Type B pancreatic cell (in vitro differentiated cells): ENCODE measurements around the gene KIAA1755. TPM values are rescaled to one million over a fixed set of nuclear protein-coding genes. Genes with fewer than 3 reads are reported as not detected.
A peak's percentile ranks its signal among the peaks of the same experiment; 100 is the strongest.

Experiments
- DNase-seq: peaks from one replicate; pipeline ENCODE4 v3.0.0; 2021; ENCODE audit warnings: mixed read lengths; ENCODE audit not compliant: unreplicated experiment; ENCODE audit errors: extremely low spot score
- H3K27ac Mint-ChIP-seq: 2 replicates; pipeline ENCODE4 v1.8.0; 2021; ENCODE audit warnings: mild to moderate bottlenecking, mixed read lengths
- H3K27me3 Mint-ChIP-seq: 2 replicates; pipeline ENCODE4 v1.8.0; 2021; ENCODE audit warnings: mixed read lengths
- H3K36me3 Mint-ChIP-seq: 2 replicates; pipeline ENCODE4 v1.8.0; 2021; ENCODE audit warnings: mixed read lengths
- H3K4me1 Mint-ChIP-seq: one replicate; pipeline ENCODE4 v1.8.0; 2021; ENCODE audit warnings: mixed read lengths; ENCODE audit not compliant: unreplicated experiment
- H3K4me3 Mint-ChIP-seq: 2 replicates; pipeline ENCODE4 v1.8.0; 2021; ENCODE audit warnings: mild to moderate bottlenecking, mixed read lengths
- H3K9me3 Mint-ChIP-seq: 2 replicates; pipeline ENCODE4 v1.8.0; 2021; ENCODE audit warnings: mixed read lengths
- total RNA-seq: library from RNA; stranded (reverse); gene quantifications from 2 replicates; pipeline ENCODE4 v1.2.1, GENCODE V29; 2021; ENCODE audit warnings: low replicate concordance
- TF ChIP-seq, protein P1 (sequence below): fragments of 200-600 bp; sonication (generic); conservative IDR thresholded peaks from 2 replicates; pipeline ENCODE4 v1.5.0; 2021; ENCODE audit warnings: antibody characterized with exemption, mild to moderate bottlenecking

Gene KIAA1755
- total RNA-seq, 1 donor from 2014 or later = 4.7 TPM

DNA sequence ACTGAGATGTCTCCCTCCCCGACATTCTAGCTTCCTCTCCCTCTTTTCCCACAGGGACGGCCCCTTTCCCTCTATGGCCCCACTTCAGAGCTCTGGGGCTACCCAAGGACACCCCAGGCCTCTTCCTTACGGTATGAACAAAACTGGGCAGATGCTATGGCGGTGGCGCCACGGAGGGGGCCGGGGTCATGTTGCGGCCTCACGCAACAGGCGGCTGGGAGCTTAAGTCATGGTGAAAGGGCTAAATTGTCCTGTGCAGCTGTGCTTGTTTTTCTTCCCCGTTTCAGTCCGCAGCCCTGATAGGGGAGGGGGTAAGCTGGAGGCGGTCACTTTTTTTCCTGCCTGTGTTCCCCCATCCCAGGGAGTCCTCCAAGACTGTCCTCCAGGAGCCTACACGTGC lies 17.6 kb upstream of the KIAA1755 start:
- TF ChIP-seq, protein P1, sequence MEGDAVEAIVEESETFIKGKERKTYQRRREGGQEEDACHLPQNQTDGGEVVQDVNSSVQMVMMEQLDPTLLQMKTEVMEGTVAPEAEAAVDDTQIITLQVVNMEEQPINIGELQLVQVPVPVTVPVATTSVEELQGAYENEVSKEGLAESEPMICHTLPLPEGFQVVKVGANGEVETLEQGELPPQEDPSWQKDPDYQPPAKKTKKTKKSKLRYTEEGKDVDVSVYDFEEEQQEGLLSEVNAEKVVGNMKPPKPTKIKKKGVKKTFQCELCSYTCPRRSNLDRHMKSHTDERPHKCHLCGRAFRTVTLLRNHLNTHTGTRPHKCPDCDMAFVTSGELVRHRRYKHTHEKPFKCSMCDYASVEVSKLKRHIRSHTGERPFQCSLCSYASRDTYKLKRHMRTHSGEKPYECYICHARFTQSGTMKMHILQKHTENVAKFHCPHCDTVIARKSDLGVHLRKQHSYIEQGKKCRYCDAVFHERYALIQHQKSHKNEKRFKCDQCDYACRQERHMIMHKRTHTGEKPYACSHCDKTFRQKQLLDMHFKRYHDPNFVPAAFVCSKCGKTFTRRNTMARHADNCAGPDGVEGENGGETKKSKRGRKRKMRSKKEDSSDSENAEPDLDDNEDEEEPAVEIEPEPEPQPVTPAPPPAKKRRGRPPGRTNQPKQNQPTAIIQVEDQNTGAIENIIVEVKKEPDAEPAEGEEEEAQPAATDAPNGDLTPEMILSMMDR = no peak
- Mint-ChIP-seq H3K9me3 (no peaks in the 10 kb centered on the region), H3K4me3 (peak overlapping the region; percentile 31), H3K27me3 (peaks cover 2% of the 10 kb centered on the region), H3K36me3 (no peaks in the 10 kb centered on the region), H3K27ac (no peak overlapping the region), H3K4me1 (peaks cover 15% of the 10 kb centered on the region)
- DNase-seq = no peak

DNA sequence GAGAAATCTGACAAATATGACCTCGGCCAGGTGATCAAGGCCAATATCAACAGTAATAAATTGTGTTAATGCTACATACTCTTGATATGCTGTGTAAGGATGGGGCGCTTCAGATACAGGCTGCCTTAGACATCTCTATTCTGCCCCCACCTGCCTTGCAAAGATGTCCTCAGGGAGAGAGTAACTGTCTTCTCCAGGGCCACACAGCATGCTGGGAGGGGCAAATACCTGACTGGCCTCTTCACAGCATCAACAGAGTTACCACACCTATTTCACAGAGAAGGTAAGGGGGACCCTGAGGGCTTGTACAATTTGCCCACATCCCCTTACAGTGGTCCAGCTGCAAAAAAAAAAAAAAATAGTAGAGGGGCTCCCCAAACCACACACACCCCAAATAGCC lies 17.2 kb upstream of the KIAA1755 start:
- Mint-ChIP-seq H3K36me3 (no peaks in the 10 kb centered on the region), H3K27me3 (peaks cover 2% of the 10 kb centered on the region), H3K4me1 (peaks cover 15% of the 10 kb centered on the region), H3K27ac (no peak overlapping the region), H3K4me3 (no peak overlapping the region), H3K9me3 (no peaks in the 10 kb centered on the region)
- TF ChIP-seq, protein P1 = no peak
- DNase-seq = no peak

DNA sequence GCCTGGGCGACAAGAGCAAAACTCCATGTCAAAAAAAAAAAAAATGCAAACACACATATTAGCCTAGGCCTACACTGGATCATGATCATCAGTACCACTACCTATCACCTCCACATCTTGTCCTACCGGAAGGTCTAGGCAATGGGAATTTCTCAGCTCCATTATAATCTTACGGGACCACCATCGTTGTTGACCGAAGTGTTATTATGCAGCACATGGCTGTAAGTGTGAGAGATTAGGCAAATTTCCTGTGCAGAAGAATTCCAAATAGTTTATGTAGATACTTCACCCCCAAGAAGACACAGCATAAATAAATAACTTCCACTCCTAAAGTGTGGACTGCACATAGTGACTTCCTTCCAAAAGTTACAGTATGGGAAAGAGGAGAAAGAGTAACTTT lies 16.8 kb upstream of the KIAA1755 start:
- Mint-ChIP-seq H3K9me3 (no peaks in the 10 kb centered on the region), H3K27ac (no peak overlapping the region), H3K4me1 (peaks cover 15% of the 10 kb centered on the region), H3K27me3 (peaks cover 2% of the 10 kb centered on the region), H3K4me3 (no peak overlapping the region), H3K36me3 (no peaks in the 10 kb centered on the region)
- no peak for DNase-seq
- TF ChIP-seq, protein P1 = no peak

DNA sequence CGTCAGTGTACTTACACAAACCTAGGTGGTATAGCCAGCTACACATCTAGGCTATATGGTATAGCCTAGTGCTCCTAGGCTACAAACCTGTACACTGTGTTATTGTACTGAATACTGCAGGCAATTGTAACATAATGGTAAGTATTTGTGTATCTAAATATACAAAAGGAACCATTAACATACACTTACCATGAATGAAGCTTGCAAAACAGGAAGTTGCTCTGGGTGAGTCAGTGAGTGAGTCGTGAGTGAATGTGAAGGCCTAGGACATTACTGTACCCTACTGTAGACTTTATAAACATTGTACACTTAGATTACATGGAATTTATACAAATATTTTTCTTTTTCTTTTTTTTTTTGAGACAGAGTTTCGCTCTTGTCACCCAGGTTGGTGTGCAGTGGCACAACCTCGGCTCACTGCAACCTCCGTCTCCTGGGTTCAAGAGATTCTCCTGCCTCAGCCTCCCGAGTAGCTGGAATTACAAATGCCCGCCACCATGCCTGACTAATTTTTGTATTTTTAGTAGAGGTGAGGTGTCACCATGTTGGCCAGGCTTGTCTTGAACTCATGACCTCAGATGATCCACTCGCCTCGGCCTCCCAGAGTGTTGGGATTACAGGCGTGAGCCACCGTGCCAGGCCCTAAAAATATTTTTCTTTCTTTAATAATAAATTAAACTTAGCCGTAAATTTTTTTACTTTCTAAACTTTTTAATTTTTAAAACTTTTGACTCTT lies 15.4 kb upstream of the KIAA1755 start:
- no peaks in the 10 kb centered on the region for H3K36me3 Mint-ChIP-seq
- H3K9me3 Mint-ChIP-seq = no peaks in the 10 kb centered on the region
- no peak for DNase-seq
- H3K4me3 Mint-ChIP-seq = no peak overlapping the region
- peaks cover 15% of the 10 kb centered on the region for H3K4me1 Mint-ChIP-seq
- H3K27me3 Mint-ChIP-seq = peaks cover 2% of the 10 kb centered on the region
- H3K27ac Mint-ChIP-seq = no peak overlapping the region
- TF ChIP-seq, protein P1 = no peak

- TF ChIP-seq, protein P1 = no peak
- Mint-ChIP-seq H3K27ac (no peak overlapping the region), H3K27me3 (peaks cover 10% of the 10 kb centered on the region), H3K9me3 (no peaks in the 10 kb centered on the region), H3K4me1 (peaks cover 6% of the 10 kb centered on the region), H3K4me3 (no peak overlapping the region), H3K36me3 (no peaks in the 10 kb centered on the region)
- no peak for DNase-seq
Measured at GRCh38 chr20:38272961-38273360, 12.4 kb upstream of the KIAA1755 start.
